Endothelial cell (in vitro differentiated cells): ENCODE data around the gene ATP5F1D. TPM values are rescaled to one million over a fixed set of nuclear protein-coding genes. Genes with fewer than 3 reads are reported as not detected.
A peak's percentile ranks its signal among the peaks of the same experiment; 100 is the strongest.
"Not testable (repeated sequence)": the region's sequence is repeated elsewhere in the genome, so short reads cannot be mapped to it uniquely, and the experiment has no call there.

Experiments used
- DNase-seq: peaks from one replicate; pipeline ENCODE4 v3.0.0; 2021; ENCODE audit warnings: low spot score
- H3K27ac Mint-ChIP-seq: one replicate; pipeline ENCODE4 v1.8.0; 2021; ENCODE audit warnings: mixed read lengths, inconsistent platforms; ENCODE audit not compliant: unreplicated experiment
- H3K27me3 Mint-ChIP-seq: one replicate; pipeline ENCODE4 v1.8.0; 2021; ENCODE audit warnings: mild to moderate bottlenecking, moderate library complexity, mixed read lengths, inconsistent platforms; ENCODE audit not compliant: unreplicated experiment
- H3K36me3 Mint-ChIP-seq: one replicate; pipeline ENCODE4 v1.8.0; 2021; ENCODE audit warnings: mild to moderate bottlenecking, low read depth, mixed read lengths, inconsistent platforms; ENCODE audit not compliant: unreplicated experiment
- H3K4me1 Mint-ChIP-seq: one replicate; pipeline ENCODE4 v1.8.0; 2021; ENCODE audit warnings: mild to moderate bottlenecking, mixed read lengths, inconsistent platforms; ENCODE audit not compliant: unreplicated experiment
- H3K4me3 Mint-ChIP-seq: one replicate; pipeline ENCODE4 v1.8.0; 2021; ENCODE audit warnings: mild to moderate bottlenecking, mixed read lengths, inconsistent platforms; ENCODE audit not compliant: unreplicated experiment
- H3K9me3 Mint-ChIP-seq: one replicate; pipeline ENCODE4 v1.8.0; 2021; ENCODE audit warnings: mixed read lengths, inconsistent platforms; ENCODE audit not compliant: unreplicated experiment
- total RNA-seq: library from RNA; stranded (reverse); fragmentation: NEBNext Ultra II Directional; extraction: Animal tissue kit (Norgen Biotek cat#: 25700); gene quantifications from one replicate; pipeline ENCODE4 v1.2.1, GENCODE V29; 2021; ENCODE audit not compliant: unreplicated experiment
- TF ChIP-seq, protein P1 (sequence below): fragments of 200-600 bp; sonication (generic); IDR thresholded peaks from one replicate; pipeline ENCODE4 v1.5.0; 2021; ENCODE audit warnings: antibody characterized with exemption; ENCODE audit not compliant: unreplicated experiment

Gene ATP5F1D
- total RNA-seq, 1 donor from 2014 or later: 175 TPM

- Mint-ChIP-seq H3K9me3 (no peaks in the 10 kb centered on the region), H3K4me1 (peaks cover 7% of the 10 kb centered on the region), H3K4me3 (peak overlapping the region; percentile 93), H3K27ac (no peak overlapping the region), H3K36me3 (no peaks in the 10 kb centered on the region), H3K27me3 (peaks cover 20% of the 10 kb centered on the region)
- DNase-seq: no peak
- TF ChIP-seq, protein P1, sequence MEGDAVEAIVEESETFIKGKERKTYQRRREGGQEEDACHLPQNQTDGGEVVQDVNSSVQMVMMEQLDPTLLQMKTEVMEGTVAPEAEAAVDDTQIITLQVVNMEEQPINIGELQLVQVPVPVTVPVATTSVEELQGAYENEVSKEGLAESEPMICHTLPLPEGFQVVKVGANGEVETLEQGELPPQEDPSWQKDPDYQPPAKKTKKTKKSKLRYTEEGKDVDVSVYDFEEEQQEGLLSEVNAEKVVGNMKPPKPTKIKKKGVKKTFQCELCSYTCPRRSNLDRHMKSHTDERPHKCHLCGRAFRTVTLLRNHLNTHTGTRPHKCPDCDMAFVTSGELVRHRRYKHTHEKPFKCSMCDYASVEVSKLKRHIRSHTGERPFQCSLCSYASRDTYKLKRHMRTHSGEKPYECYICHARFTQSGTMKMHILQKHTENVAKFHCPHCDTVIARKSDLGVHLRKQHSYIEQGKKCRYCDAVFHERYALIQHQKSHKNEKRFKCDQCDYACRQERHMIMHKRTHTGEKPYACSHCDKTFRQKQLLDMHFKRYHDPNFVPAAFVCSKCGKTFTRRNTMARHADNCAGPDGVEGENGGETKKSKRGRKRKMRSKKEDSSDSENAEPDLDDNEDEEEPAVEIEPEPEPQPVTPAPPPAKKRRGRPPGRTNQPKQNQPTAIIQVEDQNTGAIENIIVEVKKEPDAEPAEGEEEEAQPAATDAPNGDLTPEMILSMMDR: no peak
Measured at GRCh38 chr19:1240925-1241324, 626 bp upstream of the ATP5F1D start.

DNA sequence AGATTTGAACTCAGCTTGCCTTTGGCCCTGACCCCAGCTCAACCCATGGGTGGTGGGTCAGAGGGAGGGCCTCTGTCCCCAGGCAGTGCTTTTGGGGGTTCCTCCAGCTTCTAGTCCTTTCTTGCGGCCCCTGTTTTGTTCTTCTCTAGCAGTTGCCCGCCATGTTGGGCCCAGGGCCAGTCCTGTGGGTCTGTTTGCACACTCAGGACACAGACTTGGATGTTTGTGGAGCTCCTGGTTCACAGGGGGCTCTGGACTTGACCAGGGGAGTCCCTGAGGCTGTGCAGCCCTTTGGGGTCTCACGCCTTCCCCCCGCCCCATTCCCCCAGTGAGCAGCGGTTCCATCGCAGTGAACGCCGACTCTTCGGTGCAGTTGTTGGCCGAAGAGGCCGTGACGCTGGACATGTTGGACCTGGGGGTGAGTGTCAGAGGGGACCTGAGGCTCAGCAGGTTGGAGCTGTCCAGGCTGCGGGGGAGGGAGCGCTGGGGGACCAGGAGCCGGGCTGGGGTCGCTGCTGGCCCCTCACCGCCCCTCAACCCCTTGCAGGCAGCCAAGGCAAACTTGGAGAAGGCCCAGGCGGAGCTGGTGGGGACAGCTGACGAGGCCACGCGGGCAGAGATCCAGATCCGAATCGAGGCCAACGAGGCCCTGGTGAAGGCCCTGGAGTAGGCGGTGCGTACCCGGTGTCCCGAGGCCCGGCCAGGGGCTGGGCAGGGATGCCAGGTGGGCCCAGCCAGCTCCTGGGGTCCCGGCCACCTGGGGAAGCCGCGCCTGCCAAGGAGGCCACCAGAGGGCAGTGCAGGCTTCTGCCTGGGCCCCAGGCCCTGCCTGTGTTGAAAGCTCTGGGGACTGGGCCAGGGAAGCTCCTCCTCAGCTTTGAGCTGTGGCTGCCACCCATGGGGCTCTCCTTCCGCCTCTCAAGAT is 2.5 kb downstream of the ATP5F1D start:
- Mint-ChIP-seq H3K4me1 (peaks cover 7% of the 10 kb centered on the region), H3K4me3 (no peak overlapping the region), H3K27me3 (peaks cover 18% of the 10 kb centered on the region), H3K36me3 (no peaks in the 10 kb centered on the region), H3K9me3 (no peaks in the 10 kb centered on the region), H3K27ac (no peak overlapping the region)
- TF ChIP-seq, protein P1: peak; percentile 74
- DNase-seq: peak; percentile 90

DNA sequence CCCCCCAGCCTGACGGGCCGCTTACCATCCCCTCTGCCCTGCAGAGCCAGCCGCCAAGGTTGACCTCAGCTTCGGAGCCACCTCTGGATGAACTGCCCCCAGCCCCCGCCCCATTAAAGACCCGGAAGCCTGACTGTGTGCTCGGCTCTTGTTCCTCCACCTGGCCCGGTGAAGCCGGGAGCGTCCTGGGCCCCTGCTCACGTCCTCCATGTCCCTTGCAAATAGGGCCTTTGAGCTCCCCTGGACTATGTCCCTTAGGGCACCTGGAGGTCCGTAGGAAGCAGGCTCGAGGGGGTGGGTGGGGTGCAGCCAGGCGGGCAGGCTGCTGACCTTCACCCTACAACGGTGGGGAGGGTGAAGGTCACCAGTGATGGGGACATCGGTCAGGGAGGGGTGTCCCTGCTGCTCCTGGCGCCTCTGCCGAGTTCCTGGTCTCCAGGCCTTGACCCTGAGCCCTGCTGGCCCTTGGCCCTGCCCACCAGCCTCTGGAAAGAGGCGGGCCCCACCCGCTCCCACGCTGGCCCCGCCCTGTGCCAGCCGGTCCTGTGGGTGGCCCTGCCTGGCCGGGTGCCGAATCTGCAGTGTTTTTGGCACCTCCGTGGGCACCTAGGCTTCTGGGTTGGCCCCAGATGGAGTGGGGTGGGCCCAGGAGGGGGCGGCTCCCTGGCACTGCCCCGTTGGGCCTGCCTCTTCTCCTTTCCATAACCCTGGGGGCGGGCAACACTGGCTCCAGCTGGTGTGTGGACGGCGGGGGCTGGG is 3.3 kb downstream of the ATP5F1D start:
- Mint-ChIP-seq H3K27ac (no peak overlapping the region), H3K27me3 (peaks cover 17% of the 10 kb centered on the region), H3K36me3 (no peaks in the 10 kb centered on the region), H3K4me3 (no peak overlapping the region), H3K9me3 (no peaks in the 10 kb centered on the region), H3K4me1 (peaks cover 7% of the 10 kb centered on the region)
- TF ChIP-seq, protein P1: no peak
- DNase-seq: no peak

DNA sequence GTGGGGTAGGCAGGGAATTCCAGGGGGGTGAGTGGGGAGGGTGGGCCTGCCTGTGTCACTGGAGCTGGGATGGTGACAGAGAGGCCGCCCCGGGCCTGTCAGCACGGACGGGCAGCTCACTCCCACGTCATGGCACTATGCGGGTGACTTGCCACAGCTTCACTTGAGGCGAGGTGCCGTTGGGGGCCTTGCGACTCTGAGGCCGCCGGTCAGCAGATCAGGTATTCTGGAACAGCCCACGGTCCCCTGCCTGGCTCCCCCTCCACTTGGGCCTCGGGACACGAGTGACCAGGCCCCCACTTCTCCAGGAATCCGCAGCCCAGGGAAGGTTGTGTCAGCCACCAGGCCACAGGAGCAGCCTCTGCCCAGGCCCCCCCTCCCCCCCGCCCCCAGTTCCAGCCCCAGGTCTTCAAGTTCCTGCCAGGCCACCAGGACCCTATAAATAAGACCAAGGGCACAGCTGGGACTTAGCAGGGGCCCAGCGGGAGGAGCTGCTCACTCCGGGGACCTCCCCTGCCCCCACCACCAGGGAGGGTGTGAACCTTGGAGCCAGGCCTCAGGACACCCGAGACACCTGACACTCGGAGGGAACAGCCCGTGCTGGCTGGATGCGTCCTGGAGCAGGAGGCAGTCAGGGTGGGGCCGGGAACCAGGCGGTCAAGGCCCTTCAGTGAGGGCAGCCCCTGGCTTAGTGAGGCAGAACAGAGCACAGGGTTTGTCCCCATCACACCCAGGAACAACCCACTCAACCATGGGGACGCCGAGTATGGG is 4.1 kb downstream of the ATP5F1D start:
- Mint-ChIP-seq H3K4me3 (no peak overlapping the region), H3K27me3 (peaks cover 17% of the 10 kb centered on the region), H3K36me3 (no peaks in the 10 kb centered on the region), H3K27ac (no peak overlapping the region), H3K4me1 (peaks cover 7% of the 10 kb centered on the region), H3K9me3 (no peaks in the 10 kb centered on the region)
- no peak for DNase-seq
- TF ChIP-seq, protein P1: no peak

GRCh38 chr19:1246265-1247087 is 4.9 kb downstream of the ATP5F1D start:
- H3K36me3 Mint-ChIP-seq, H3K27ac Mint-ChIP-seq, H3K9me3 Mint-ChIP-seq, H3K4me1 Mint-ChIP-seq, DNase-seq, H3K4me3 Mint-ChIP-seq: not testable (repeated sequence)
- H3K27me3 Mint-ChIP-seq: peaks cover 17% of the 10 kb centered on the region
